NCI-H524 treated with DMSO at 0.1 percent for 48 hours (cell line): ENCODE measurements around the gene PHF13.

ENCODE experiments used
- DNase-seq: peaks from one replicate; lab custom pipeline; 2025; lab: John Stamatoyannopoulos, UW

PHF13 gene

GRCh38 chr1:6666696-6667095 lies 53.2 kb downstream of the PHF13 start:
- no peak for DNase-seq

GRCh38 chr1:6667139-6667538 lies 53.6 kb downstream of the PHF13 start:
- DNase-seq = no peak

- no peak for DNase-seq
Measured at GRCh38 chr1:6668503-6668902, 55.0 kb downstream of the PHF13 start.

- DNase-seq = no peak
Measured at GRCh38 chr1:6672558-6672957, 59.0 kb downstream of the PHF13 start.
